HG02798 (cell line): Measurements from ENCODE around the gene CHCT1.
"Not testable (repeated sequence)": the region's sequence is repeated elsewhere in the genome, so short reads cannot be mapped to it uniquely, and the experiment has no call there.

Experiments used
- ATAC-seq: cut with Tn5 transposase; IDR thresholded peaks from one replicate; pipeline ENCODE4 v1.9.1; 2021; ENCODE audit warnings: mild to moderate bottlenecking; ENCODE audit not compliant: unreplicated experiment, poor library complexity

The CHCT1 gene

GRCh38 chr17:60398227-60398959 is 23.9 kb upstream of the CHCT1 start:
- no peak for ATAC-seq

GRCh38 chr17:60401819-60402218 is 20.5 kb upstream of the CHCT1 start:
- no peak for ATAC-seq

DNA sequence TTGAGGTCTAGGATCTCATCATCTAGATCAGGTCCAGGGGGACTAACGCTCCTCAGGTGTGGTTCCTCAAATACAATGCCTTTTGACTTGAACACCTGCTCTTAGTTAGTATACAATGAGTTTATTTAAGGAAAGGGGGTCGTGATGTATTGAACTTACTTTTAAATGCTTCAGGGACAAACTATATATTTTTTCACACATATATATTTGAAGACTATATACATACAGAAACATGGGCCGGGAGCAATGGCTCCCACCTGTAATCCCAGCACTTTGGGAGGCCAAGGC is 18.8 kb upstream of the CHCT1 start:
- ATAC-seq = no peak

GRCh38 chr17:60403962-60404361 is 18.3 kb upstream of the CHCT1 start:
- no peak for ATAC-seq

- ATAC-seq = no peak
These were observed 15.4 kb upstream of the CHCT1 start for GRCh38 chr17:60406887-60407286.

DNA sequence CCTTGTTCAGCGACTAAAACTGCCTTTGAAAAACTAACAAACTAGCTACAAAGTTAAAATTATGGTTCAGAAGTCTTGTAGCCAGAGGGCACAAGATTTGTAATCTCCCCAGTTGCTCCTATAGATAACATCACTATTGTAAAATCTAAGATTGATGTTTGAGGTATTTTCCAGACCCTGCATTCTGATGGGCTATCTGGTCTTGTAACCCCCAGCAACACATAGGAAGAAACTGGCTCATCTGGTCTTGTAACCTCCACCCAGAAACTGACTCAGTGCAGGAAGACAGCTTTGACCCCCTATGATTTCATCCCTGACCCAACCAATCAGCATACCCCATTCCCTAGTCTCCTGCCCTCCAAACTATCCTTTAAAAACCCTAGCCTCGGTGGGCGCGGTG is 12.3 kb upstream of the CHCT1 start:
- no peak for ATAC-seq

DNA sequence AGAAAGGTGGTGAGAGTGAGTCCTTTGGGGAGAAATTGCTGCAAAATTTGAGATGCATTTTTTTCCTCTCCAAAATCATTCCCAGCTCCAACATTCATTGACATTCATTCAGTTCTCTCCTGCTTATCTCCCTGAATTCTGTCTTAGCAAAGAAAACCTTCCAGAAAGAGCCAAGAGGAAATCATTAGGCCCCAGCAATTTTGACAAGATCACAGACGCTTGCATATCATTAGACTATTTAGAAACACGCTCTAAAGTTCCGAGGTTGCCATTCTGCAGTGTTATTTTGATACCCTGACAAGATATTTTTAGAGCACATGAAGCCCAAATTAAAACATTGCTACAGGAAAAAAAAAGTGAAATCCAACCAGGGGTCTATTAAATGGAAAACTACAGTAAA is 9.6 kb upstream of the CHCT1 start:
- ATAC-seq = no peak

DNA sequence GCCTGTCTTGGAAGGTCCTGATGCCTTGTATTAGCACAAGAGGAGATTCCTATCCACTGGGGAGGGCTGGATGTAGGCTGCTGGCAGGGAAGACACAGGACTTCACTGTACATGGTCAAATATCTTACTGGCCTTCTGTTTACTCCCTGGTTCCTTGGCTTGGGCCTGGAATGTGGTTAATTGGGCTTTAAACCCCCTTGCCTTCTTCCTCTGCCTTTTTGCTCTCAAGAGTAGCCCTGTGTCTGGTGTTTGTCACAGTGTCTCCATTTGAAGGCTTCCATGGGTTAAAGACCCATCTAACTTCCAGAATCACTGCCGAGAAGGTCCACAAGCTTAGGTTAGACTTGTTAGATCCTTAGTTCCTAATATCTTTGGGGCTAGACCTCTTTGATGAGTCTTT is 7.1 kb upstream of the CHCT1 start:
- no peak for ATAC-seq

DNA sequence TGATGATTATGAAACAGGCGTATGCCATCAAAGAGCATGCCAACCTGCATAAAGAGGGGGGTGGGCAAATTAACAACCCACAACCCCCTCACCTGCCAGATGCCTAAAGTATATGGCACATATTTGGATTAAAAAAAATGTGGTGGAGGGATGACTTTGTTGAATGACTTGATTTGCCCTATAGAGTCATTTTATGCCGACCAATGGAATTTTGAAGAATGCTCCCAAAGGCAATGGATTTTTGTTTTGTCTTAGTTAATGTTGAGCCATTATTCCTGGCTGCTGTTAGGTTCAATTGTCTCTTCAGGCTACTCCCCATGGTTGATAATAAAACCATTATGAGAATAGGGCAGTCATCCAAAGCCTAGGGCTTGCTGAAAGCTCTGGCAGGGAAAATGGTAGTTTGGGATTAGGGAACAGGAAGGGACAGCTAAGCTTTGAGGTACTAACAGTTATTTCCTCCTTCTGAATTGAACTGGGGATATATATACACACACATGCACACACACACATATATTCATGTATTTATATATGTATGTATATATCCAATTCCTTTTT is 5.8 kb upstream of the CHCT1 start:
- ATAC-seq = no peak

DNA sequence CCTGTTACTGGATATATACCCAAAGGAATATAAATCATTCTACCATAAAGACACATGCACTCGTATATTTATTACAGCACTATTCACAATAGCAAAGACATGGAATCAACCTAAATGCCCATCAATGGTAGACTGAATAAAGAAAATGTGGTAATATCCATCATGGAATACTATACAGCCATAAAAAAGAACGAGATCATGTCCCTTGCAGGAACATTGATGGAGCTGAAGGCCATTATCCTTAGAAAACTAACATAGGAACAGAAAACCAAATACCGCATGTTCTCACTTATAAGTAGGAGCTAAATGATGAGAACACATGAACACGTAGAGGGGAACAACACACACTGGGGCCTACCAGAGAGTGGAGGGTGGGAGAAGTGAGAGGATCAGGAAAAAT is 3.3 kb upstream of the CHCT1 start:
- ATAC-seq = not testable (repeated sequence)

DNA sequence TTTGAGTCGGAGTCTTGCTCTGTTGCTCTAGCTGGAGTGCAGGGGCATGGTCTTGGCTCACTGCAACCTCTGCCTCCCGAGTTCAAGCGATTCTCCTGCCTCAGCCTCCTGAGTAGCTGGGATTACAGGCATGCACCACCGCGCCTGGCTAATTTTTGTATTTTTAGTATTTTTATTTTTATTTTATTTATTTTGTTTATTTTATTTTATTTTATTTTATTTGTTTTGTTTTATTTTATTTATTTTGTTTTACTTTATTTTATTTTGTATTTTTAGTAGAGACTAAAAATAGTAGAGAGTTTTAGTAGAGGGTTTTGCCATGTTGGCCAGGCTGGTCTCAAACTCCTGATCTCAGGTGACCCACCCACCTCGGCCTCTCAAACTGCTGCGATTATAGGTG is 2.4 kb upstream of the CHCT1 start:
- not testable (repeated sequence) for ATAC-seq

DNA sequence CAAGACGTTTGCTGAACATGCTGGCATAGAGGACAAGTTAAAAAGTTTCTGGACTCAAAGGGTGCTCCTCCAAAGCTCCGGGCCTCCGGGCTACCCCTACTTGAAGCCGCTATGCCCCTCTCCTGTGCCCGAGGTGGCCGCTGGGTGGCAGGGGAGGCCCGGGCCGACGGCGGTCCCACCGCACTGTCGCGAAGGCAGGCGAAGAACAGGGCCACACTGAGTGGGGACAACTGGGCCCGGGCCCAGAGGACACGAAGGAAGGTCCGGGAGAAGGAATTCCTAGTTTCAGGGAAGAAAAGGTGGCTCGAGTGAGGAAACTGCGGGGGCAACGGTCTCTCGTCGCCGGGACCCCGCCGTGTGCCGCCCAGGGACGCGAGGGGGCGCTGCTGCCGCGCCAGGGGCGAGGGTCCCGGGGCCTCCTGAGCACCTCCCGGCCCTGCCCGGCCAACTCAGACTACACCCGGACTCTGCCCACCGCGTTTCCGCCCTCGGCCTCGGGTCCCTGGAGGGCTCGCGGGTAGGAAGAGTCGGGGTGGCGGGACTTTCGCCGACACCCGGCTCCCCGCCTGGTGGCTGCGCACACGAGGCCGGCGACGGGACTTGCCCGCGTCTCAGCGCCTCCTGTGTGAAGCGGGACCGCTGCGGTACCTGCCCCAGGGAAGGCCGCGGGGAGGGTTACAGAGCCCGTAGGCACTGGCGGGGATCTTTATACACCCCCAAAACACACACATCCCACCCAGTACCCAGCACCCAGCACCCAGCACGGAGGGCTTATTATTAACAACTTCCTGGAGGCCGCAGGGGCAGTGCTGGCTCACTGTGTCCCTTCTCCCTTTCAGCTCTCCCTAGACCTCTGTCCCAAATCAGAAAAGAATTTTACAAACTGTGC is 772 bp upstream of the CHCT1 start:
- peak; percentile 92 for ATAC-seq

DNA sequence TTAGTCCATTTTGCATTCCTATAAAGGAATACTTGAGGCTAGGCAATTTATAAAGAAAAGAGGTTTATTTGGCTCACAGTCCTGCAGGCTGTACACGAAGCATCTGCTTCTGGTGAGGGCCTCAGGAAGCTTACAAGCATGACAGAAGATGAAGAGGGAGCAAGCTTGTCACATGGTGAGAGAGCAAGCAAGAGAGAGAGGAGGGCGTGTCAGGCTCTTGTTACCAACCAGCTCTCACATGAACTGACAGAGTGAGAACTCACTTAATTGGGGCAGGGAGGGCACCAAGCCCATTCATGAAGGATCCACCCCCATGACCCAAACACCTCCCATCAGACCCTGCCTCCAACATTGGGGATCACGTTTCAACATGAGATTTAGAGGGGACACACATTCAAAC is 1.6 kb downstream of the CHCT1 start:
- ATAC-seq = no peak

- no peak for ATAC-seq
These were observed 3.3 kb downstream of the CHCT1 start for GRCh38 chr17:60425626-60426025.

DNA sequence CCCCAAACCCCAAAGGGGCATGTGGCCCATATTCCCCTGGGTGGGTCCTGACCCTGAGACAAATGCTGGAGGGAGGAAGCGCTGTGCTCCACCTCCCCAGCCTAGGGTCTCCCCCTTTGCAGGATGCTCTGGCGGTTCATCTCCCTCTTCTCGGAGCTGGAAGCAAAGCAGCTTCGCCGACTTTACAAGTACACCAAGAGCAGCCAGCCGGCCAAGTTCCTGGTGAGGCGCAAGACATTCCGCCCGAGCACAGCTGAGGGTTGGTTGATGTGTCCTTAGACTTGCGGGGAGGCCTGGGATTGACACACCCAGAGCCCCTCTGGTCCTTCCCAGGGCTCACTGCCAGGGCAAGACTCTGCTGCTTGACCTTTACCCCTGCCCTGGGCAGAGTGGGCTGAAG is 4.3 kb downstream of the CHCT1 start:
- ATAC-seq = no peak

DNA sequence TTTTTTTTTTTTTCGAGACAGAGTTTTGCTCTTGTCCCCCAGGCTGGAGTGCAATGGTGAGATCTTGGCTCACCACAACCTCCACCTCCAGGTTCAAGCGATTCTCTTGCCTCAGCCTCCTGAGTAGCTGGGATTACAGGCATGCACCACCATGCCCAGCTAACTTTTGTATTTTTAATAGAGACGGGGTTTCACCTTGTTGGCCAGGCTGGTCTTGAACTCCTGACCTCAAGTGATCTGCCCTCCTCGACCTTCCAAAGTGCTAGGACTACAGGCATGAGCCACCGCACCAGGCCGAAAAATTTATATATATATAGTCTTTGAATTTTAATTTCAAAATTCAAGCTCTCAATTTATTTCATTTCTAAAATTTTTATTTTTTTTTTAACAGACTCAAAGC is 6.2 kb downstream of the CHCT1 start:
- not testable (repeated sequence) for ATAC-seq

DNA sequence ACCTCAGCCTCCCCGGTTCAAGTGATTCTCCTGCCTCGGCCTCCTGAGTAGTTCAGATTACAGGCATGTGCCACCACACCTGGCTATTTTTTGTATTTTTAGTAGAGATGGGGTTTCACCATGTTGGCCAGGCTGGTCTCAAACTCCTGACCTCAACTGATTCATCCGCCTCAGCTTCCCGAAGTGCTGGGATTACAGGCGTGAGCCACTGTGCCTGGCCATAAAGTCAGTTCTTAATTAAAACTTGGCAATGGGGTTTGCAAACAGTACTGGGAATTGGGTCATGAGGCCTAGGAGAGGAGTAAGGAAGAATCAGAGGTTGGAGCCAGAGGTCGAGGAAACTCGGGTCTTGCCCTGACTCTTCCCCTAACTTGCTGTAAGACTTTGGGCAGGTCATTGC is 8.3 kb downstream of the CHCT1 start:
- not testable (repeated sequence) for ATAC-seq

- ATAC-seq = not testable (repeated sequence)
These were observed 11.0 kb downstream of the CHCT1 start for GRCh38 chr17:60433021-60433997.

GRCh38 chr17:60435244-60436167 is 13.2 kb downstream of the CHCT1 start:
- peak; percentile 46 for ATAC-seq
